ENCODE data around the gene LRRC55. TPM values are rescaled to one million over a fixed set of nuclear protein-coding genes. Genes with fewer than 3 reads are reported as not detected.

Gene LRRC55
- total RNA-seq, 1 donor from 2014 or later = not detected

DNA sequence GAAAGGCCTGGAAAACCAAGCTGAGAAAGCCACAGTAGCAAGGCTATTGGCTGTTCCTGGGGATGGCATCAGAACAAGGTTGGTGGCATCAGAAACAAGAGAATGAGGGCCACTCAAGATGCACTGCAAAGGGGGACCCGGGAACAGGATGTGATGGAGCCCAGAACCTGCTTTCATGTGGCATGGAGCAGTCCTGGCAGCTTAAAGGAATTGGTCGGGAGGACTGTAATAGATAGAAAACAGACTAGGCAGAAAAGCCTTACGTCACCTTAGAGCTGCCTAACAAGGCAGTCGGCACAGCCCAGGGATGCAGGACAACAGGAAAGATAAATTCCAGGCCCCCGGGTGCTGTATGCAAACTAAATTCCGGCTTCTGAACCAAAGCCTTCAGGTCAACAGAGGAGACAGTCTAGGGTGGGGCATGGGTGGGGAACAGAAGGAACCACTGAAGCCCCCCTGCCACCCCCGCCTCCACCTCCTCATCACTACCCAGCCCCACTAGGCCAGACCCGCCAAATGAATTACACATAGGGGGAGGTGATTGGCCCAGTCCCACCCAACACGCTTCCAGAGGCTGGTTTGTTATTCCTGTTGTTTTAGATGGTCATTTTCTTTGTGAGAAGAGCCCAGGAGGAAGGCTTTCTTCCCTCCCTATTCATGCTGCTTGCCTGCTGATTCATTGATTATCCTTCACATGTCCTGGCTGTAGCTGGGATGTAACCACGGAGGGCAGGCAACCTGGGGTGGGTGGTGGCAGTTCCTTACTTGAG lies 25.7 kb upstream of the LRRC55 start:
- intact Hi-C loops (cut with DNase I) = no loop called here
- no peak overlapping the region for H3K27ac ChIP-seq
- no peak overlapping the region for H3K4me3 ChIP-seq
- H3K4me1 ChIP-seq = no peaks in the 10 kb centered on the region
- H3K27me3 ChIP-seq = no peaks in the 10 kb centered on the region
- DNase-seq (ENCODE audit: low spot score in 2 of 2) = no peak
- TF ChIP-seq, protein P1, sequence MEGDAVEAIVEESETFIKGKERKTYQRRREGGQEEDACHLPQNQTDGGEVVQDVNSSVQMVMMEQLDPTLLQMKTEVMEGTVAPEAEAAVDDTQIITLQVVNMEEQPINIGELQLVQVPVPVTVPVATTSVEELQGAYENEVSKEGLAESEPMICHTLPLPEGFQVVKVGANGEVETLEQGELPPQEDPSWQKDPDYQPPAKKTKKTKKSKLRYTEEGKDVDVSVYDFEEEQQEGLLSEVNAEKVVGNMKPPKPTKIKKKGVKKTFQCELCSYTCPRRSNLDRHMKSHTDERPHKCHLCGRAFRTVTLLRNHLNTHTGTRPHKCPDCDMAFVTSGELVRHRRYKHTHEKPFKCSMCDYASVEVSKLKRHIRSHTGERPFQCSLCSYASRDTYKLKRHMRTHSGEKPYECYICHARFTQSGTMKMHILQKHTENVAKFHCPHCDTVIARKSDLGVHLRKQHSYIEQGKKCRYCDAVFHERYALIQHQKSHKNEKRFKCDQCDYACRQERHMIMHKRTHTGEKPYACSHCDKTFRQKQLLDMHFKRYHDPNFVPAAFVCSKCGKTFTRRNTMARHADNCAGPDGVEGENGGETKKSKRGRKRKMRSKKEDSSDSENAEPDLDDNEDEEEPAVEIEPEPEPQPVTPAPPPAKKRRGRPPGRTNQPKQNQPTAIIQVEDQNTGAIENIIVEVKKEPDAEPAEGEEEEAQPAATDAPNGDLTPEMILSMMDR (IDR thresholded peaks at IDR 0.05) = no peak
- H3K9me3 ChIP-seq = no peaks in the 10 kb centered on the region
- no peaks in the 10 kb centered on the region for H3K36me3 ChIP-seq

DNA sequence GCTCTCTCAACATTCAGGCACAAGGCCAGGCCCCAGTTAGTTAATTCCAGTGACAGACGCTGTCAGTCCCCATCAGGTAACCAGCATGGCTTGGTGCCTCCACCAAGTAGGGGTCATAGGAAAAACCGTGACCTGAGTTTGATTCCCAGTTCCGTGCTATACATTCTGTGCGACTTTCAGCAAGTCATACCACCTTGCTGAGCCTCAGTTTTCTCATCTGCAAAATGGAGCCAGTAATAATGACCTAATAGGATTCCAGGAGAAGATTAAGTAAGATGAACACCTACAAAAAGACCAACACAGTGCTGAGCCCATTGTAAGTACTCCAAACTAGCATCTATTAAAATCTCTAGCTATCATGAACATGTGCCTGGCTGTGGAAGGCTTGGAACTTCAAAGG lies 24.8 kb upstream of the LRRC55 start:
- Histone ChIP-seq H3K4me1 (no peaks in the 10 kb centered on the region), H3K27me3 (no peaks in the 10 kb centered on the region), H3K36me3 (no peaks in the 10 kb centered on the region), H3K4me3 (no peak overlapping the region), H3K27ac (no peak overlapping the region), H3K9me3 (no peaks in the 10 kb centered on the region)
- TF ChIP-seq, protein P1 (IDR thresholded peaks at IDR 0.05) = no peak
- no peak for DNase-seq (ENCODE audit: low spot score in 2 of 2)
- intact Hi-C loops (cut with DNase I) = no loop called here

DNA sequence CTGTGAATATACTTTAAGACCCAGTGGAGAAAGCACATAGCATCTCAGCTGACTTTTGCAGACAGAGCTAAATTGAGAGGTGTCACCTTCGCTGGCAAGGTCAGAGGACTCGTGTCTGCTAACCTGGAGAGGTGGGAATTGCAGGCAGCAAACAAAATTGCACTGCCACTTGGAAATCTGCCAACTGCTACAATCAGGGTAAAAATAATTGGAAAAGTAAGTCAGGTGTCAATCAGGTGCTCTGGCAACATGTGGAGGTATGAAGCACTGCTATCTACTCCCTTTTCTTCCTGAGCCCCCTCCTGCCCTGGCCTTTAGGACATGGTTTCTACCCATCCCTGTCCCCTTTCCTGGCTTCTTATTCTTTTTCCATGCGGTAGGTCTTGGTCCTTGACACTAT lies 24.1 kb upstream of the LRRC55 start:
- intact Hi-C loops (cut with DNase I) = no loop called here
- H3K4me3 ChIP-seq = no peak overlapping the region
- no peaks in the 10 kb centered on the region for H3K4me1 ChIP-seq
- no peak for DNase-seq (ENCODE audit: low spot score in 2 of 2)
- no peaks in the 10 kb centered on the region for H3K27me3 ChIP-seq
- no peaks in the 10 kb centered on the region for H3K36me3 ChIP-seq
- TF ChIP-seq, protein P1 (IDR thresholded peaks at IDR 0.05) = no peak
- no peaks in the 10 kb centered on the region for H3K9me3 ChIP-seq
- no peak overlapping the region for H3K27ac ChIP-seq

DNA sequence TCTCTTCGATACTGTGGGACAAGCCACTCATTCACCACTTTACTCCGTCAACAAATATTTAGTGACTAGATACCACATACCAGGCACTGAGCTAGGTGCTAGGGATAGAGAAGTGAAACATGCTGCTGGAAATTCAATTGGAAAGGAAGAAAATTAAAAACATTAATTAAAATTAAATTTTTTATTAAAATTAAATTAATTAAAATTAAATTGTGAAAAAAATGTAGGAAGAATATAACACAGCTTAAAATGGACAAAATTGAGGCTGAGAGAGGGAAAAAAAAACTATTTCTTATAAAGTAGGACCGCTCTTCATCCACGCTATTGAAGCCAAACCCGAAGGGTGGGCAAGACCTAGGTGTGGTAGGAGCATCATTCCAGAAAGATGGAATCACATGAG lies 23.6 kb upstream of the LRRC55 start:
- H3K4me3 ChIP-seq = no peak overlapping the region
- no peak overlapping the region for H3K27ac ChIP-seq
- no peaks in the 10 kb centered on the region for H3K9me3 ChIP-seq
- H3K27me3 ChIP-seq = no peaks in the 10 kb centered on the region
- no peaks in the 10 kb centered on the region for H3K4me1 ChIP-seq
- intact Hi-C loops (cut with DNase I) = no loop called here
- TF ChIP-seq, protein P1 (IDR thresholded peaks at IDR 0.05) = no peak
- H3K36me3 ChIP-seq = no peaks in the 10 kb centered on the region
- DNase-seq (ENCODE audit: low spot score in 2 of 2) = no peak

DNA sequence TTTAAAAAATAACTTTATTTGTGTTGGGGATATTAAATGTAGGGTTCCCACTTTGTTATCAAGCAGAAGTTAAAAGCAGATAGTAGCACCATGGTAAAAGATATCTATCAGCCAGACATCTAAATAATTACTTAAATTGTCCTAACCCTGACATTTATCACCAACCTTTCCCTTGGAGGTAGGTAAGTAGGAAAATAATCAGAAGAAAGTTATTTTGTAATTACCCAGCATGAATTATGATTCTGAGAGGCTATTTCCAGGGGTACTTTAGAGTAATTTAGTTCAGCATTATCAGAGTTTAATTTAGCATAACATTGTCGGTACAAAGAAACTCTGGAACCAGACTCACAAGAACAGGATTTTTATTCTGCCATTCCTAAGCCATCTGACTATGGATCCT lies 23.2 kb upstream of the LRRC55 start:
- DNase-seq (ENCODE audit: low spot score in 2 of 2) = no peak
- TF ChIP-seq, protein P1 (IDR thresholded peaks at IDR 0.05) = no peak
- no peak overlapping the region for H3K27ac ChIP-seq
- H3K4me1 ChIP-seq = no peaks in the 10 kb centered on the region
- intact Hi-C loops (cut with DNase I) = no loop called here
- no peaks in the 10 kb centered on the region for H3K27me3 ChIP-seq
- no peak overlapping the region for H3K4me3 ChIP-seq
- H3K9me3 ChIP-seq = no peaks in the 10 kb centered on the region
- H3K36me3 ChIP-seq = no peaks in the 10 kb centered on the region
